NOMO-1 treated with DMSO at 0.1 percent for 48 hours (cell line): ENCODE measurements around the gene RPL39.
"Not testable (repeated sequence)": the region's sequence is repeated elsewhere in the genome, so short reads cannot be mapped to it uniquely, and the experiment has no call there.

Experiments
- DNase-seq: peaks from one replicate; lab custom pipeline; 2025; ENCODE audit not compliant: unreplicated experiment; lab: John Stamatoyannopoulos, UW

RPL39 gene

GRCh38 chrX:119791437-119792231 is at the start of gene RPL39:
Gene RPL39, minus strand, starts transcription at chrX:119791630. Its CDS starts 54 bp downstream, at chrX:119791576.
- peak; percentile 81 for DNase-seq

- no peak for DNase-seq
These were observed 42.5 kb upstream of the RPL39 start for GRCh38 chrX:119833905-119834304.

- no peak for DNase-seq
These were observed 37.0 kb upstream of the RPL39 start for GRCh38 chrX:119828446-119828845.

- no peak for DNase-seq
These were observed 35.0 kb upstream of the RPL39 start for GRCh38 chrX:119826399-119826959.

GRCh38 chrX:119824221-119824620 is 32.8 kb upstream of the RPL39 start:
- DNase-seq, result not testable (repeated sequence)

DNA sequence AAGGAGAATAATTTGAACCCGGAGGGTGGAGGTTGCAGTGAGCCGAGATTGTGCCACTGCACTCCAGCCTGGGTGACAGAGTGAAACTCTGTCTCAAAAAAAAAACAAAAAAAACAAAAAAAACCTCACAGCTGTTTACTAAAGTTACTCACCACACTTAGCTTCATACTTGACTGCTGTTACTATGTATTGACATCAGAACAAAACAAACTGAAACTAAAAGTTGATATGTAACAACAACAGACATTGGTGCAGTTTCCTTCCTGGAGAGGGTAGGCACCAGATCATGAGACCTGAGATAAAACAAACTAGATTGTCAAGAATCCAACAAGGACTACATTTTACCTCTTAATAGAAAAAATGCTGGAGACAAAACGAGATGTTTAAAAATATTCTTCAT is 30.3 kb upstream of the RPL39 start:
- not testable (repeated sequence) for DNase-seq

DNA sequence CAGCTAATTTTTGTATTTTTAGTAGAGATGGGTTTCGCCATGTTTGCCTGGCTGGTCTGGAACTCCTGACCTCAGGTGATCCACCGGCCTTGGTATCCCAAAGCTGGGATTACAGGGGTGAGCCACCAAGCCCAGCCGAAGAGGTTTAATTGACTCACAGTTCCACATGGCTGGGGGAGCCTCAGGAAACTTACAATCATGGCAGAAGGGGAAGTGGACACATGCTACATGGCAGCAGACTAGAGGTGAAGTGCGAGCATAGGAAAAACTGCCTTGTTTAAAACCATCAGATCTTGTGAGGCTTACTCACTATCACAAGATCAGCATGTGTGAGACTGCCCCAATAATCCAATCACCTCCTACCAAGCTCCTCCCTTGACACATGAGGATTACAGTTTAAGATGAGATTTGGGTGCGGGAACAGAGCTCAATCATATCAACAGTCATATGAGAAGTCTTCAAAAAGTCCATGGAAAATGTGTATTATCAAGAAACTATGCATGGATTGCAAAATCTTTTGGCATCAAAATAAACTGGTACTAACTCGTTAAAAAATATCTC is 25.8 kb upstream of the RPL39 start:
- DNase-seq, result no peak

DNA sequence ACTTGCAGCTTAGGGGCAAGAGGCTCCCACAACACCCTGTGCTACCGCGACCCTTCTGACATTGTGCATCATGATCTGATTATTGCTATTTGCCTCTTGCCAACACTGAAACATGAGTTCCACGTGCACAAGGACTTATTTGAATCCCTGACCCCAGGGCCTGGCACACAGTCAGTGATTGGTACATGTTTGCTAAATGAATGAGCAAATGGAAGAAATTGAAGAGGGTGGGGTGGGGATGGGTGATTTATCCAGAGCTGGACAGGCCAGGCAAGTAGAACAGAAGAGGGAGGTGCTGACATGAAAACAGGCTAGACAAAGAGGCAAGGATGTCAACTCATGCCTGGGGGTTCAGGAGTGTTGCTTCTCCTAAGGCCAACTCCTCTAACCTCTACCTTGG is 24.9 kb upstream of the RPL39 start:
- DNase-seq, result no peak

DNA sequence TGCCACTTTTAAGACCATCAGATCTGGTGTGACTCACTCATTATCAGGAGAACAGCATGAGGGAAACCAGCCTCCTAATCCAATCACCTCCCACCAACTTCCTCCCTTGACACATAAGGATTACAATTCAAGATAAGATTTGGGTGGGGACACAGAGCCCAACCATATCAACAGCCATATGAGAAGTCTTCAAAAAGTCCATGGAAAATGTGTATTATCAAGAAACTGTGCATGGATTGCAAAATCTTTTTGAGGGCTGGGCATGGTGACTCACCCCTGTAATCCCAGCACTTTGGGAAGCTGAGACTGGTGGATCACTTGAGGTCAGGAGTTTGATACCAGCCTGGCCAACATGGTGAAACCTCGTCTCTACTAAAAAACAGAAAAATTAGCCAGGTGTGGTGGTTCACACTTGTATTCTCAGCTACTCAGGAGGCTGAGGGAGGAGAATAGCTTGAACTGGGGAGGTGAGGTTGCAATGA is 17.8 kb upstream of the RPL39 start:
- DNase-seq, result no peak

GRCh38 chrX:119808461-119808860 is 17.0 kb upstream of the RPL39 start:
- not testable (repeated sequence) for DNase-seq

GRCh38 chrX:119802546-119802945 is 11.1 kb upstream of the RPL39 start:
- DNase-seq, result no peak

- no peak for DNase-seq
These were observed 10.1 kb upstream of the RPL39 start for GRCh38 chrX:119801253-119802221.

DNA sequence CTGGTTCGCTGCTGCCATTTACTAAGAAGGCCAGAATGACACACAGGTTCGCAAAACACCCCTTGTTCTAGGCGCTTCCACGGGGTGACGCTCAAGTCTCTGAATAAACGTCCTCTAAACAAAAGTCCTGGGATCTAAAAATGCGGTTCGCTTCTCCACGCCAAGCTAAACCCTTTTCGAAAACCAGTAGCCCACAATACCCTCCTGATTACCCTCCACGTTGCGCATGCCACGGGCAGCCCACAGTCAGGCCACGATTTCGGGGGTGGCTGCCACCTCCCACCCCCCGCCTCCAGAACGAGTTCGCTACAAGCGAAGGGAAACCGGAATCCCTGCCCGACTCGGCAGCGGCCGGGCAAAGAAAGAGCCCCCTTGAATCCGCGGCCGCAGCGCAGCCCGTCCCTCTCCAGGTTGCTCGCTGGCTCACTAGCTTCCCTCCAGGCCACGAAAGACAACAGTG is 423 bp downstream of the RPL39 start:
- DNase-seq, result peak; percentile 38

- peak; percentile 45 for DNase-seq
These were observed 6.5 kb downstream of the RPL39 start for GRCh38 chrX:119784747-119785446.

- peak; percentile 94 for DNase-seq
These were observed 8.4 kb downstream of the RPL39 start for GRCh38 chrX:119783026-119783425.

DNA sequence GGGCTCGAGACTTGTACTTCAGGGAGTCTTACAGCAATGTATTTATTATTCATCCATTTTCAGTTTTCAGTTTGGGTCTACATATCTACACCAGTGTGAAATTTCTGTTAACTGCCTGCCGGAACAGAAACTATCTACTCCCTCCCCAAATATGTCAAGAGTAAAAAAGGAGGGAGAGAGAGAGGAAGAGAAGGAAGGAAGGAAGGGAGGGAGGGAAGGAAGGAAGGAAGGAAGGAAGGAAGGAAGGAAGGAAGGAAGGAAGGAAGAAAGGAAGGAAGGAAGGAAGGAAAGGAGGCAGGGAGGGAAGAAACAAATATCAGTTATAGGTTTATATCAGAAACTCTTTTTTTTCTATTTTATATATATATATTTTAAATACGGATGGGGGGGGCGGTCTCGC is 12.6 kb downstream of the RPL39 start:
- no peak for DNase-seq

- DNase-seq, result peak; percentile 87
These were observed 15.8 kb downstream of the RPL39 start for GRCh38 chrX:119775517-119776238.

GRCh38 chrX:119769388-119769787 is 22.0 kb downstream of the RPL39 start:
- not testable (repeated sequence) for DNase-seq

DNA sequence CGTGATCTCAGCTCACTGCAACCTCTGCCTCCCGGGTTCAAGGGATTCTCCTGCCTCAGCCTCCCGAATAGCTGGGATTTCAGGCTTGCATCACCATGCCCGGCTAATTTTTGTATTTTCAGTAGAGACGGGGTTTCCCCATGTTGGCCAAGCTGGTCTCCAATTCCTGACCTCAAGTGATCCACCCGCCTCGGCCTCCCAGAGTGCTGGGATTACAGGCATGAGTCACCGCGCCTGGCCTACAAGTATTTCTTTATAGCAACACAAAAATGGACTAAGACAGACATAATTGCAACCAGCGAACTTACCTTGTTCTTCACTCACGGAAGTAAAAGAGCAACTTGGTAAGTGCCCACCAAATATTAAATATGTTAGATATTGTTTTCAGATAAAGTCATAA is 23.0 kb downstream of the RPL39 start:
- not testable (repeated sequence) for DNase-seq
